ENCODE results near the gene SNX9. TPM values are rescaled to one million over a fixed set of nuclear protein-coding genes. Genes with fewer than 3 reads are reported as not detected.

SNX9 gene
- total RNA-seq, 1 experiment from 2014 or later, result 31.3 TPM

GRCh38 chr6:157785636-157786035 is 37.4 kb upstream of the SNX9 start:
- H3K4me1 Mint-ChIP-seq, result no peaks in the 10 kb centered on the region
- TF ChIP-seq, protein P1, sequence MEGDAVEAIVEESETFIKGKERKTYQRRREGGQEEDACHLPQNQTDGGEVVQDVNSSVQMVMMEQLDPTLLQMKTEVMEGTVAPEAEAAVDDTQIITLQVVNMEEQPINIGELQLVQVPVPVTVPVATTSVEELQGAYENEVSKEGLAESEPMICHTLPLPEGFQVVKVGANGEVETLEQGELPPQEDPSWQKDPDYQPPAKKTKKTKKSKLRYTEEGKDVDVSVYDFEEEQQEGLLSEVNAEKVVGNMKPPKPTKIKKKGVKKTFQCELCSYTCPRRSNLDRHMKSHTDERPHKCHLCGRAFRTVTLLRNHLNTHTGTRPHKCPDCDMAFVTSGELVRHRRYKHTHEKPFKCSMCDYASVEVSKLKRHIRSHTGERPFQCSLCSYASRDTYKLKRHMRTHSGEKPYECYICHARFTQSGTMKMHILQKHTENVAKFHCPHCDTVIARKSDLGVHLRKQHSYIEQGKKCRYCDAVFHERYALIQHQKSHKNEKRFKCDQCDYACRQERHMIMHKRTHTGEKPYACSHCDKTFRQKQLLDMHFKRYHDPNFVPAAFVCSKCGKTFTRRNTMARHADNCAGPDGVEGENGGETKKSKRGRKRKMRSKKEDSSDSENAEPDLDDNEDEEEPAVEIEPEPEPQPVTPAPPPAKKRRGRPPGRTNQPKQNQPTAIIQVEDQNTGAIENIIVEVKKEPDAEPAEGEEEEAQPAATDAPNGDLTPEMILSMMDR (conservative IDR thresholded peaks at IDR 0.05), result no peak
- no CpG with 5 or more reads among the region's 1 CpG for WGBS (ENCODE audit: extremely low coverage, insufficient read length, low lambda C conversion rate)
- no peak overlapping the region for H3K4ac ChIP-seq (ENCODE audit: low read depth, low read length)
- H4K91ac ChIP-seq (ENCODE audit: insufficient read length, low read depth, low read length), result no peak overlapping the region
- no peak overlapping the region for H3K27ac Mint-ChIP-seq
- H4K20me1 ChIP-seq (ENCODE audit: control insufficient read depth, insufficient read depth, insufficient read length), result no peaks in the 10 kb centered on the region
- H3K23me2 ChIP-seq (ENCODE audit: insufficient read length, low read depth, low read length, poor library complexity, severe bottlenecking), result no peaks in the 10 kb centered on the region
- no peaks in the 10 kb centered on the region for H3K79me2 ChIP-seq (ENCODE audit: insufficient read depth, low read length)
- H3K9me3 ChIP-seq (ENCODE audit: control insufficient read depth, low read depth, low read length), result no peaks in the 10 kb centered on the region
- H3K79me1 ChIP-seq (ENCODE audit: insufficient read depth, low read depth, low read length, poor library complexity, severe bottlenecking), result no peaks in the 10 kb centered on the region
- H2AFZ ChIP-seq (ENCODE audit: low read length), result no peak overlapping the region
- H3K9ac ChIP-seq (ENCODE audit: extremely low read depth, insufficient read length, low read length), result no peak overlapping the region
- no peak overlapping the region for H4K5ac ChIP-seq (ENCODE audit: insufficient read length, low read depth, low read length)
- no peak overlapping the region for H3K4me2 ChIP-seq (ENCODE audit: insufficient read depth, insufficient read length, low read length)
- no peak overlapping the region for H2AK5ac ChIP-seq (ENCODE audit: insufficient read length, low read length)
- H3K27me3 Mint-ChIP-seq (ENCODE audit: low read depth), result no peaks in the 10 kb centered on the region
- no peaks in the 10 kb centered on the region; the same call in 1 of the 2 replicates for H3K4me1 ChIP-seq (ENCODE audit: insufficient read depth, low read length)
- H3K14ac ChIP-seq (ENCODE audit: insufficient read depth, low read length), result no peak overlapping the region
- H3K9me3 Mint-ChIP-seq, result no peaks in the 10 kb centered on the region
- no peaks in the 10 kb centered on the region for H3K27me3 ChIP-seq (ENCODE audit: insufficient read depth, low read length)
- no peak overlapping the region for H3K23ac ChIP-seq (ENCODE audit: insufficient read length, low read depth, low read length)
- DNase-seq, result no peak
- no peak overlapping the region for H2BK15ac ChIP-seq (ENCODE audit: low read depth, low read length)
- no peaks in the 10 kb centered on the region for H3K36me3 Mint-ChIP-seq (ENCODE audit: insufficient read depth in 1 of 3, low read depth in 3 of 3)
- no peak overlapping the region for H2BK5ac ChIP-seq (ENCODE audit: insufficient read length, low read length)
- no peak overlapping the region for H3K4me3 Mint-ChIP-seq
- no peak overlapping the region for H3K18ac ChIP-seq (ENCODE audit: insufficient read length, low read depth, low read length)
- no peak overlapping the region for H3T11ph ChIP-seq (ENCODE audit: low read length)
- no peak overlapping the region for H3K27ac ChIP-seq (ENCODE audit: insufficient read length, low read depth, low read length)
- H2BK20ac ChIP-seq (ENCODE audit: low read depth, low read length, poor library complexity, severe bottlenecking), result no peak overlapping the region
- H2BK12ac ChIP-seq (ENCODE audit: insufficient read length, low read depth, low read length), result no peak overlapping the region
- H3K56ac ChIP-seq (ENCODE audit: insufficient read length, low read depth, low read length), result no peak overlapping the region
- H2BK120ac ChIP-seq (ENCODE audit: low read depth, low read length, poor library complexity, severe bottlenecking), result no peak overlapping the region
- H4K8ac ChIP-seq (replicated peaks; ENCODE audit: insufficient read length, low read depth, low read length), result no peak overlapping the region

All from H9 (cell line).